GM12878 (cell line): ENCODE data around the gene SPSB2. TPM values are rescaled to one million over a fixed set of nuclear protein-coding genes. Genes with fewer than 3 reads are reported as not detected.
"Not testable (repeated sequence)": the region's sequence is repeated elsewhere in the genome, so short reads cannot be mapped to it uniquely, and the experiment has no call there.

Source experiments
- ATAC-seq: fragments of 200-7000 bp; cut with Tn5 transposase; 3 replicates; pipeline ENCODE4 v1.9.1; 2020; ENCODE audit warnings: mild to moderate bottlenecking, moderate library complexity
- BruUV-seq: library from RNA; stranded (reverse); fragments of 400-500 nt; replicated peaks from 2 replicates; lab custom pipeline; 2021; lab: Mats Ljungman, UMichigan
- CTCF ChIA-PET: fragments of 300-600 bp; sonication (Branson Sonifier 250); formaldehyde crosslinking; extraction: SDS; loops from one replicate; lab custom pipeline; 2021; ENCODE audit warnings: inconsistent platforms; lab: Yijun Ruan, JAX
- POLR2A ChIA-PET: fragments of 350-600 bp; formaldehyde crosslinking; extraction: SDS; loops from one replicate; lab custom pipeline; 2021; ENCODE audit warnings: inconsistent platforms; lab: Charles Lee
- RAD21 ChIA-PET: fragments of 300-600 bp; sonication (Branson Sonifier 250); formaldehyde crosslinking; loops from one replicate; lab custom pipeline; 2023; ENCODE audit warnings: antibody characterized with exemption; ENCODE audit not compliant: unreplicated experiment; lab: Charles Lee
- SMC1A ChIA-PET: fragments of 300-600 bp; sonication (Branson Sonifier 250); formaldehyde crosslinking; loops from one replicate; lab custom pipeline; 2023; ENCODE audit not compliant: unreplicated experiment, uncharacterized antibody; lab: Charles Lee
- DNase-seq: peaks from one replicate; pipeline ENCODE4 v3.0.0-alpha.2; 2011; ENCODE audit warnings: low read depth, low spot score
- FAIRE-seq: peaks from 3 replicates; lab custom pipeline; 2011; peaks lifted over from hg19 to GRCh38; lab: Jason Lieb, UNC
- H2AFZ ChIP-seq: 2 replicates; pipeline ENCODE4 v1.6.0; 2011; ENCODE audit warnings: low read depth, low read length, control low read depth; ENCODE audit not compliant: control insufficient read depth
- H3K27ac ChIP-seq: 2 replicates; pipeline ENCODE4 v1.5.1; 2011; ENCODE audit warnings: control low read depth; ENCODE audit not compliant: control insufficient read depth, insufficient read depth
- H3K27me3 ChIP-seq, 2 experiments: replicated peaks in 1 of 2; 2 replicates each; pipeline versions ENCODE4 v1.6.0 to v1.6.1; 2011; ENCODE audit warnings: low read length in 1 of 2; ENCODE audit not compliant: control insufficient read depth in 2 of 2, insufficient read depth in 2 of 2
- H3K36me3 ChIP-seq, 2 experiments: 2 replicates each; pipeline ENCODE4 v1.5.1; 2011; ENCODE audit warnings: low read length in 1 of 2; ENCODE audit not compliant: control insufficient read depth in 2 of 2, insufficient read depth in 2 of 2
- H3K4me1 ChIP-seq: 2 replicates; pipeline ENCODE4 v1.6.1; 2011; ENCODE audit warnings: mild to moderate bottlenecking, low read length, moderate library complexity, mixed read lengths; ENCODE audit not compliant: control insufficient read depth, insufficient read depth
- H3K4me2 ChIP-seq: 2 replicates; pipeline ENCODE4 v1.6.0; 2011; ENCODE audit warnings: control low read depth; ENCODE audit not compliant: control insufficient read depth, insufficient read depth
- H3K4me3 ChIP-seq: fragments of 200-600 bp; sonication (generic); 2 replicates; pipeline ENCODE4 v1.5.1; 2016
- H3K79me2 ChIP-seq: 2 replicates; pipeline ENCODE4 v1.6.0; 2011; ENCODE audit warnings: low read length; ENCODE audit not compliant: control insufficient read depth, insufficient read depth
- H3K9ac ChIP-seq: 2 replicates; pipeline ENCODE4 v1.8.0; 2011; ENCODE audit warnings: low read length, control low read depth, mixed read lengths; ENCODE audit not compliant: control insufficient read depth, insufficient read depth
- H3K9me3 ChIP-seq: replicated peaks from 3 replicates; pipeline ENCODE4 v1.5.1; 2011; ENCODE audit warnings: mild to moderate bottlenecking, low read length; ENCODE audit not compliant: control insufficient read depth, insufficient read depth
- H4K20me1 ChIP-seq: 2 replicates; pipeline ENCODE4 v1.6.0; 2011; ENCODE audit not compliant: control insufficient read depth, insufficient read depth
- CBFB ChIP-seq: IDR thresholded peaks from 2 replicates; pipeline ENCODE4 v1.6.1; 2016; ENCODE audit warnings: antibody characterized with exemption, low read depth
- EP300 ChIP-seq, 2 experiments: fragments of 150-350 bp in 1 of 2; IDR thresholded peaks; 2 replicates each; pipeline ENCODE4 v1.6.1; 2011 to 2012; ENCODE audit warnings: low read depth in 2 of 2, low read length in 2 of 2, borderline replicate concordance in 1 of 2, improper control_type of control experiment in 1 of 2, inconsistent platforms in 1 of 2; ENCODE audit not compliant: control insufficient read depth in 1 of 2
- STAT3 ChIP-seq: IDR thresholded peaks from 2 replicates; pipeline ENCODE4 v1.6.1; 2011; ENCODE audit warnings: low read depth, low read length, improper control_type of control experiment
- SUPT20H ChIP-seq: IDR thresholded peaks from 2 replicates; pipeline ENCODE4 v1.6.1; 2011; ENCODE audit warnings: low read depth, mild to moderate bottlenecking, low read length, moderate library complexity, borderline replicate concordance; ENCODE audit not compliant: control insufficient read depth
- USF1 ChIP-seq: IDR thresholded peaks from 2 replicates; pipeline ENCODE4 v1.6.1; 2011; ENCODE audit warnings: borderline replicate concordance, low read depth, mild to moderate bottlenecking, moderate library complexity, mixed read lengths, low read length; ENCODE audit not compliant: insufficient read depth; ENCODE audit errors: extremely low read length
- ZSCAN29 ChIP-seq: fragments of 450-650 bp; IDR thresholded peaks from 2 replicates; pipeline ENCODE4 v1.6.1; 2017; ENCODE audit warnings: mild to moderate bottlenecking, moderate library complexity
- WGBS: methylation state at CpG from one replicate; pipeline ENCODE4 v1.1.6; 2016; ENCODE audit warnings: low lambda C conversion rate; ENCODE audit not compliant: insufficient replicate concordance, insufficient coverage; ENCODE audit errors: missing lambda C conversion rate; 5-methylcytosine and 5-hydroxymethylcytosine counted together
- in situ Hi-C: fragments of 300-500 bp; cut with MboI; formaldehyde crosslinking; loops from 9 replicates; pipeline ENCODE4 v1.14.3; 2018; ENCODE audit warnings: mixed read lengths
- intact Hi-C: fragments of 100-400 bp; cut with micrococcal nuclease; formaldehyde crosslinking; loops from one replicate; pipeline ENCODE4 v1.14.2; 2022; ENCODE audit not compliant: unreplicated experiment
- polyA plus RNA-seq, 11 experiments: library from polyadenylated mRNA; depleted of rRNA in 4 of 11; unstranded in 6 of 11; stranded (reverse) in 5 of 11; fragments of >200 nt; fragmentation: Nextera tagmentation in 4 of 11; fragmentation: Illumina TruSeq in 1 of 11; extraction: Ambion mirVana in 4 of 11; extraction: Trizol in 1 of 11; gene quantifications; 1 replicate in 1 of 11; 2 replicates in 10 of 11; pipeline versions ENCODE4 v1.2.1 to v1.2.3, GENCODE V29; 2011 to 2016; ENCODE audit warnings: inconsistent platforms in 2 of 11, missing spikeins in 2 of 11, low read depth in 1 of 11
- total RNA-seq, 4 experiments: library from RNA; depleted of rRNA in 3 of 4; stranded (reverse); fragments of >200 nt in 3 of 4; fragmentation: Illumina TruSeq in 1 of 4; extraction: Trizol in 1 of 4; gene quantifications; 2 replicates each; pipeline versions ENCODE4 v1.2.1 to v1.2.3, GENCODE V29; 2013 to 2021

SPSB2 gene
- total and polyA plus RNA-seq, 10 of the 15 experiments (the other 5 are each of a cell fraction or from before 2014, with no cell fraction given): 0.08 to 5.6 (median 2.7) TPM

- CTCF ChIA-PET: interaction anchor here (0.5 to 9.5 kb wide), 6 partner anchors 9 to 328 kb away, joined by 3 to 173 read pairs (median 13); partner anchors contain the start of genes CDCA3 and USP5
- RAD21 ChIA-PET: interaction anchor here (0.6 to 5.6 kb wide), 5 partner anchors 14 to 243 kb away, joined by 3 to 42 read pairs (median 4); partner anchors contain the start of genes C1RL, CDCA3 and USP5
- Histone ChIP-seq H3K4me1 (peaks cover 25% of the 10 kb centered on the region), H3K4me2 (peak overlapping the region; percentile 98), H3K79me2 (peaks cover 33% of the 10 kb centered on the region), H3K27ac (no peak overlapping the region), H4K20me1 (peaks cover 15% of the 10 kb centered on the region), H3K36me3 (peaks cover 27 to 35% of the 10 kb centered on the region in 2 experiments), H2AFZ (0 out of 2 replicates have a peak overlapping the region, but pooled peaks have one; percentile 87), H3K9ac (peak overlapping the region; percentile 72; the same call in 1 of the 2 replicates), H3K9me3 (no peaks in the 10 kb centered on the region), H3K4me3 (peak overlapping the region; percentile 100; the same call in 1 of the 2 replicates), H3K27me3 (no peaks in the 10 kb centered on the region)
- no peak for TF ChIP-seq STAT3
- no peak for TF ChIP-seq SUPT20H
- no peak for TF ChIP-seq USF1
- TF ChIP-seq ZSCAN29: no peak
- no peak for TF ChIP-seq CBFB
- no peak for TF ChIP-seq EP300 (IDR thresholded peaks at IDR 0.05; ENCODE audit: borderline replicate concordance in 1 of 2, control insufficient read depth in 1 of 2, low read depth in 2 of 2, low read length in 2 of 2)
- DNase-seq (no peak), FAIRE-seq (no peak), ATAC-seq (no peak)
- WGBS: 78% methylated on average over 19 of the region's 19 CpGs
- SMC1A ChIA-PET: interaction anchor here (1.3 to 5.3 kb wide), 2 partner anchors 13 to 25 kb away, joined by 4 to 42 read pairs; partner anchors contain the start of genes CDCA3 and USP5
- POLR2A ChIA-PET: interaction anchor here (1.1 to 5.7 kb wide), 6 partner anchors 14 to 142 kb away, joined by 3 to 84 read pairs (median 6); partner anchors contain the start of genes C12orf57, CDCA3, COPS7A and MLF2
- intact Hi-C loops: no loop called here
- in situ Hi-C loops: no loop called here
- BruUV-seq: no TSS peak
Measured at GRCh38 chr12:6866163-6866919, 6.8 kb downstream of the SPSB2 start.

GRCh38 chr12:6865307-6865706, 7.8 kb downstream of the SPSB2 start:
- H2AFZ ChIP-seq, H3K4me2 ChIP-seq, H3K9ac ChIP-seq, in situ Hi-C loops, H3K27ac ChIP-seq, H3K27me3 ChIP-seq, ATAC-seq, BruUV-seq, H3K9me3 ChIP-seq, FAIRE-seq, H3K4me3 ChIP-seq, DNase-seq, intact Hi-C loops: not testable (repeated sequence)
- RAD21 ChIA-PET: interaction anchor here (5.6 kb wide), 1 partner anchor 12 kb away, joined by 42 read pairs; the partner anchor contains the start of genes CDCA3 and USP5
- POLR2A ChIA-PET: interaction anchor here (0.5 to 5.7 kb wide), 3 partner anchors 13 to 423 kb away, joined by 3 to 84 read pairs (median 5); partner anchors contain the start of genes CDCA3 and USP5
- peaks cover 13% of the 10 kb centered on the region for H4K20me1 ChIP-seq
- SMC1A ChIA-PET: interaction anchor here (5.3 kb wide), 1 partner anchor 12 kb away, joined by 42 read pairs; the partner anchor contains the start of genes CDCA3 and USP5
- H3K79me2 ChIP-seq: peaks cover 32% of the 10 kb centered on the region
- H3K36me3 ChIP-seq: peaks cover 27 to 34% of the 10 kb centered on the region in 2 experiments
- H3K4me1 ChIP-seq: peaks cover 17% of the 10 kb centered on the region
- 97% methylated on average over 5 of the region's 5 CpGs for WGBS
- CTCF ChIA-PET: interaction anchor here (0.6 to 9.5 kb wide), 4 partner anchors 14 to 73 kb away, joined by 3 to 173 read pairs (median 4); partner anchors contain the start of genes CDCA3 and USP5
